ENCODE data around the gene TREH. TPM values are rescaled to one million over a fixed set of nuclear protein-coding genes. Genes with fewer than 3 reads are reported as not detected.
"Not testable (repeated sequence)": the region's sequence is repeated elsewhere in the genome, so short reads cannot be mapped to it uniquely, and the experiment has no call there.

The TREH gene
- polyA plus RNA-seq, 3 donors, result not detected

GRCh38 chr11:118687906-118688305 is 8.5 kb upstream of the TREH start:
- Mint-ChIP-seq H3K9me3 (peaks cover 0 to 8% (median 2%) of the 10 kb centered on the region in 7 donors), H3K4me3 (no peak overlapping the region), H3K27ac (no peak overlapping the region), H3K36me3 (no peaks in the 10 kb centered on the region), H3K4me1 (peaks cover 24% of the 10 kb centered on the region), H3K27me3 (ENCODE audit: low read depth in 3 of 3) (peaks cover 14 to 38% (median 17%) of the 10 kb centered on the region in 3 donors)
- 90% methylated on average over 3 of the region's 5 CpGs for WGBS (ENCODE audit: insufficient coverage)
- intact Hi-C loops (cut with micrococcal nuclease), result loop anchor here (5.0 to 10.0 kb wide), 2 partner anchors 247 to 269 kb away; partner anchors contain the start of gene UPK2 (in 1 of the 2)
- H3K9ac ChIP-seq (ENCODE audit: insufficient read depth, low read length, poor library complexity, severe bottlenecking), result no peak overlapping the region
- no peak overlapping the region for H3K4me3 ChIP-seq (replicated peaks in 1 of 3; ENCODE audit: low read depth in 2 of 3, low read length in 3 of 3)
- H3K79me2 ChIP-seq (ENCODE audit: insufficient read depth, low read length), result no peaks in the 10 kb centered on the region
- peaks cover 26 to 29% of the 10 kb centered on the region in 2 donors for H3K4me1 ChIP-seq (ENCODE audit: control insufficient read depth in 1 of 2, insufficient read depth in 2 of 2, low read length in 2 of 2)
- DNase-seq, result no peak
- no peak overlapping the region for H3K27ac ChIP-seq (ENCODE audit: low read depth in 1 of 2, low read length in 2 of 2)
- no peak overlapping the region for H2AFZ ChIP-seq (ENCODE audit: insufficient read depth, low read depth, low read length, poor library complexity, severe bottlenecking)
- TF ChIP-seq CTCF (IDR thresholded peaks at IDR 0.05), result no peak
- H3K4me2 ChIP-seq (replicated peaks; ENCODE audit: extremely low read depth, low read length, poor library complexity, severe bottlenecking), result no peak overlapping the region
- H4K20me1 ChIP-seq (ENCODE audit: insufficient read depth, low read length), result no peaks in the 10 kb centered on the region
- H3K9me3 ChIP-seq (replicated peaks in 1 of 2; ENCODE audit: control insufficient read depth in 1 of 2, insufficient read depth in 1 of 2, low read length in 2 of 2), result no peaks in the 10 kb centered on the region
- H3K27me3 ChIP-seq (ENCODE audit: control insufficient read depth in 2 of 2, insufficient read depth in 2 of 2, low read length in 2 of 2), result no peaks in the 10 kb centered on the region
- no peaks in the 10 kb centered on the region for H3K36me3 ChIP-seq (replicated peaks in 1 of 2; ENCODE audit: control insufficient read depth in 1 of 2, insufficient read depth in 2 of 2, low read length in 2 of 2)

- H3K27ac Mint-ChIP-seq, result no peak overlapping the region
- H3K9me3 ChIP-seq (replicated peaks in 1 of 2; ENCODE audit: control insufficient read depth in 1 of 2, insufficient read depth in 1 of 2, low read length in 2 of 2), result no peaks in the 10 kb centered on the region
- H3K9me3 Mint-ChIP-seq, result peaks cover 0 to 8% (median 2%) of the 10 kb centered on the region in 7 donors
- no peaks in the 10 kb centered on the region for H3K36me3 Mint-ChIP-seq
- no peak overlapping the region for H3K4me3 ChIP-seq (replicated peaks in 1 of 3; ENCODE audit: low read depth in 2 of 3, low read length in 3 of 3)
- H3K36me3 ChIP-seq (replicated peaks in 1 of 2; ENCODE audit: control insufficient read depth in 1 of 2, insufficient read depth in 2 of 2, low read length in 2 of 2), result no peaks in the 10 kb centered on the region
- DNase-seq, result no peak
- no peaks in the 10 kb centered on the region for H3K27me3 ChIP-seq (ENCODE audit: control insufficient read depth in 2 of 2, insufficient read depth in 2 of 2, low read length in 2 of 2)
- H3K9ac ChIP-seq (ENCODE audit: insufficient read depth, low read length, poor library complexity, severe bottlenecking), result no peak overlapping the region
- H3K27ac ChIP-seq (ENCODE audit: low read depth in 1 of 2, low read length in 2 of 2), result no peak overlapping the region
- no peak for TF ChIP-seq CTCF (IDR thresholded peaks at IDR 0.05)
- no peaks in the 10 kb centered on the region for H3K79me2 ChIP-seq (ENCODE audit: insufficient read depth, low read length)
- intact Hi-C loops (cut with micrococcal nuclease), result loop anchor here in 1 of 2 donors (10.0 kb wide), 1 partner anchor 251 kb away; no protein-coding TSS in a partner anchor
- peaks cover 5% of the 10 kb centered on the region for H3K4me1 Mint-ChIP-seq
- H4K20me1 ChIP-seq (ENCODE audit: insufficient read depth, low read length), result no peaks in the 10 kb centered on the region
- peaks cover 0 to under 1% of the 10 kb centered on the region in 2 donors for H3K4me1 ChIP-seq (ENCODE audit: control insufficient read depth in 1 of 2, insufficient read depth in 2 of 2, low read length in 2 of 2)
- no CpG with 5 or more reads among the region's 2 CpGs for WGBS (ENCODE audit: insufficient coverage)
- no peak overlapping the region for H3K4me2 ChIP-seq (replicated peaks; ENCODE audit: extremely low read depth, low read length, poor library complexity, severe bottlenecking)
- H2AFZ ChIP-seq (ENCODE audit: insufficient read depth, low read depth, low read length, poor library complexity, severe bottlenecking), result no peak overlapping the region
- peaks cover 19 to 45% (median 22%) of the 10 kb centered on the region in 3 donors for H3K27me3 Mint-ChIP-seq (ENCODE audit: low read depth in 3 of 3)
- no peak overlapping the region for H3K4me3 Mint-ChIP-seq
These were observed 4.7 kb upstream of the TREH start for GRCh38 chr11:118684187-118684586.

- peaks cover 14 to 33% (median 15%) of the 10 kb centered on the region in 3 donors for H3K27me3 Mint-ChIP-seq (ENCODE audit: low read depth in 3 of 3)
- H3K9me3 ChIP-seq (replicated peaks in 1 of 2; ENCODE audit: control insufficient read depth in 1 of 2, insufficient read depth in 1 of 2, low read length in 2 of 2); H3K4me3 ChIP-seq (replicated peaks in 1 of 3; ENCODE audit: low read depth in 2 of 3, low read length in 3 of 3); H3K27ac Mint-ChIP-seq; H2AFZ ChIP-seq (ENCODE audit: insufficient read depth, low read depth, low read length, poor library complexity, severe bottlenecking); DNase-seq; H3K4me3 Mint-ChIP-seq; H3K4me1 Mint-ChIP-seq; H3K9me3 Mint-ChIP-seq; H3K27me3 ChIP-seq (ENCODE audit: control insufficient read depth in 2 of 2, insufficient read depth in 2 of 2, low read length in 2 of 2); H3K4me1 ChIP-seq (ENCODE audit: control insufficient read depth in 1 of 2, insufficient read depth in 2 of 2, low read length in 2 of 2); H3K79me2 ChIP-seq (ENCODE audit: insufficient read depth, low read length); H3K9ac ChIP-seq (ENCODE audit: insufficient read depth, low read length, poor library complexity, severe bottlenecking); H3K36me3 Mint-ChIP-seq; H3K27ac ChIP-seq (ENCODE audit: low read depth in 1 of 2, low read length in 2 of 2); H3K36me3 ChIP-seq (replicated peaks in 1 of 2; ENCODE audit: control insufficient read depth in 1 of 2, insufficient read depth in 2 of 2, low read length in 2 of 2); H3K4me2 ChIP-seq (replicated peaks; ENCODE audit: extremely low read depth, low read length, poor library complexity, severe bottlenecking); H4K20me1 ChIP-seq (ENCODE audit: insufficient read depth, low read length): not testable (repeated sequence)
- intact Hi-C loops (cut with micrococcal nuclease), result loop anchor here in 1 of 2 donors (10.0 kb wide), 1 partner anchor 252 kb away; no protein-coding TSS in a partner anchor
- WGBS (ENCODE audit: insufficient coverage), result 100% methylated on average over 2 of the region's 6 CpGs
These were observed 3.5 kb upstream of the TREH start for GRCh38 chr11:118682939-118683338.

Measured in CD14-positive monocyte (primary cell).